ENCODE results near the gene PITPNC1.

- TF ChIP-seq CTCF (IDR thresholded peaks at IDR 0.05 in 4 of 5, conservative IDR thresholded peaks at IDR 0.05 in 1 of 5) (no peak), POLR2A (IDR thresholded peaks at IDR 0.05) (no peak)
Measured at GRCh38 chr17:67531291-67531690, 154.2 kb downstream of the PITPNC1 start.

Measured in gastrocnemius medialis (tissue), 4 donors.